Stimulated activated CD4-positive, alpha-beta T cell treated with anti-CD3 and anti-CD28 coated beads, Interleukin-1b, Interleukin-23, amount 100 ng/mL, for 1 hour (primary cell): Measurements from ENCODE around the gene GTF2F2.
A peak's percentile ranks its signal among the peaks of the same experiment; 100 is the strongest.
"Not testable (repeated sequence)": the region's sequence is repeated elsewhere in the genome, so short reads cannot be mapped to it uniquely, and the experiment has no call there.

ENCODE experiments used
- DNase-seq, 2 donors: peaks; one replicate each; pipeline ENCODE4 v3.0.0-alpha.2; 2020; ENCODE audit warnings: low read depth in 2 of 2

The GTF2F2 gene

DNA sequence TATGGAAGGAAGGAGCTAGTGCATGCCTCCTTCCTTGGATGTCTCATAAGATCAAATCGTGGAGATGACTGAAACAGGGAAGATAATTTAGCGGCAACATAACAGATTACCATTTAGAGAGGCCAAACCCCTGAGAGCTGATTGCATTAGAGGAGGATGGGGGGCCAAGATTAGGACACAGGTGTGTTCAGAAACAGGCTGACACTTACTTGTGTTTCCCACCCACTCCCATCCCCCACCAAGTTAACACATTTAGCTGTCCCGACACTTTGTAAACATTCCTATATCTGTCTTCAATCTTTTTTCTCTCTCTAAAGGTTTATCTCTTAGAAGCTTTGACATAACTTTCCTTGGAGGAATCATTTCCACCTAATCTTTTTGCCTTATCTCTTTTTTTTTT is 129.4 kb downstream of the GTF2F2 start:
- DNase-seq = no peak

DNA sequence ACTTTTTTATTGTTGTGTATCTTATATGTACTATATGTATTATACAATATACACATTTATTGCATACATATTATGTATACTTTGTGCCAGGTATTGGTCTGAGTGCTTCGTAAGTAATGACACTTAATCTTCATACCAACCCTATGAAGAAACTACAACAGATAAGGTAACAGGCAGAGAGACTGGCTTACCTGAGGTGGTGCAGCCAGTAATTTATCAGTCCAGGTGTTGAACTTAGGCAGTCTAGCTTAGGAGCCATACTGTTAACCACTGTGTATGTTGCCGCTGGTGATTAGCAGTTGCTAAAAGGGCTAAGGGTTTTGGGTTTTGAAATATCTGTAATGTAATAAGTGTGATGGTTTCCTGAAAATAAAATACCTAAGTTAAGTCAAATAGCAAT is 134.1 kb downstream of the GTF2F2 start:
- no peak for DNase-seq

DNA sequence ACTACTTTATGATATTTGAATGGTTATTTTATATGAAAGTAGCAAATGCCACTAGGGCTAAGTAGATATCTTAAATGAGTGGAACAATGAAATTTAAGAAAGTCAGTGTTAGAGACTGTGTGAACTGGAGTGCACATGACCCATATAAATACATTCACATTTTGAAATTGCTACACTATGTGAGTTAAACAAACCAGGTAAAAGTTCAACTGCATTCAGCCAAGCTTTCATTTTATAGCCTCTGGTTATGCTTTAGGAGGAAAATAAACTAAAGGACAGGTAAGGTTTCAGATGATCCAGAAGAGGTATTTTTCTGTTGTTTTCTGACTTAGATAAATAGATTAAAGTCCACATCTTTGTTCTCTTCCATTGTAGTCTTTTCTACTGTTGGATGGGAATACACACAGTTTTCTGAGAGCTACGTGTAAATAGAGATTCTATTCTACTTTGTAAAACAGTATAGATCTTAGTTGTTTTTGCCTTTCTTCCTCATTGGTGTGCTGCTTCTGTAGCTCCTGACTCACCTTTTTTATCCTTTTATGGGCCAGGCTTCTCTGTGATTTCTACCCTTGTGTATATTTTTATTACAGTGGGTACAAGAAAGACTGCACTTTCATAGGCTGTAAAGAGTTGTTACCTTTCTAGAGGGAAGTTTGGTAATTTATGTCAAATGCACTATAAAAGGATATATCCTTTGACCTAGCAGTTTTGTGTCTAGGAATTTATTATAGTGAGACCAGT is 135.1 kb downstream of the GTF2F2 start:
- DNase-seq = no peak

DNA sequence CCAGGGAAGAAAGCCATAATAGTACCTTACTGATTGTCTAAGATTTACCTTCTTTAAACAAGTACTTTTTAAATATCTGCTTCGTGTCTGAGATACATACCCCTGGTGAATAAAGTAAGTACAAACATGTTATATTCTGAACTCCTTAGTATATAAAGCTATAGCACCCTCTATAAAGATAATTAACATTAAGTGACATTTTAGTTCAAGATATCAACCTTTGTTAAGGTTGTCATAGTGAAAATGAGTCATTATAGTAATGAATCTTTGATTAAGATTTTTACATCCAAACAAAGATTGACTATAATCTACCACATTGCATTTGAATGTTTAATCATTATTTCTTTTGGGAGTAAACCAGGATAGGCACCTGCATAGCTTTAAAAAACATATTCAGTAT is 135.9 kb downstream of the GTF2F2 start:
- no peak for DNase-seq

DNA sequence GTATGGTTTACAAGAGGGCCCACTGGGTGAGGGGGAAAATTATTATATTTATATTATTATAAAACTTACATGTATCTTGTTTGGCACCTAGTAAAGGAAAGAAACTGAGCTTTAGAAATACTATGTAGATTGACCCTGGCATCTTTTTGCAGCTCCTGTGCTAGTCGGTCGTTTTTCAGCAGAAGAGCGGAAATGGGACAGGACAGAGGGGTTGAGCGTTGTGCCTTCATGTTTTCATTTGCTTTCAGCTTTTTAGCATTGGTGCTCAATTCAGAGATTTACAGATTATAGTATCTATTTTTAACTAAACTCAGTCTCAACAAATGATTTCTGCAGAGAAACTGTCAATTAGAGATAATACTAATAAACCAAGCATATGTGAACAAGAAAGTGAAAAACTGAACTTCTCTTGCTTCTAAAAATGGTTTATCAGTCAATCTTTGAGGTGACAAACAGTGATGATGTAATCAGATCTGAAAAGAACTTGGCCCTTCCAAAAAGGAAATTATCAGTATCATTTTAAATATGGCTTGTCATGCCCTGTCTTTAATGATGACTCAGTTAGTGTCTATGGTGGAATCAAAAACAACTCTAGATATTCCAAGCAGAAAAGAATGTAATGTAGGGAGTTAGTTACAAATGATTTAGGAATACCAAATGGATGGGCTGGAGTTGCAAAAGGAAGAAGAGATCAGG is 137.5 kb downstream of the GTF2F2 start:
- no peak for DNase-seq

DNA sequence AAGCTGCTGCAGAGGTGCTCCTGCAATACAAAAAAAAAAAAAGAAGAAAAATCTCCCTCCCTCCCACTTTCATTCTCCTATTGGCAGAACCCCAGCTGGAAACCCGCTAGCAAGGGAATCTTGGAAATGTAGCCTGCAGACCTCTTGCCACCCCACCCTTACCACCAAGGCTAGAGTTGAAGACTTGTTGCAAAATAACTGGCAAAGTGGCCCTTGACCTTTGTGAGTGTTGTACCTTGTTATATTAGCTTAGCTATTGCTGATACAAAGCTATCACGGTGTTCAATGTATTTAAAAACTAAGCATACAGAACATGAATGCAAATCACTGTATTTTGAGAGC is 138.0 kb downstream of the GTF2F2 start:
- no peak for DNase-seq

DNA sequence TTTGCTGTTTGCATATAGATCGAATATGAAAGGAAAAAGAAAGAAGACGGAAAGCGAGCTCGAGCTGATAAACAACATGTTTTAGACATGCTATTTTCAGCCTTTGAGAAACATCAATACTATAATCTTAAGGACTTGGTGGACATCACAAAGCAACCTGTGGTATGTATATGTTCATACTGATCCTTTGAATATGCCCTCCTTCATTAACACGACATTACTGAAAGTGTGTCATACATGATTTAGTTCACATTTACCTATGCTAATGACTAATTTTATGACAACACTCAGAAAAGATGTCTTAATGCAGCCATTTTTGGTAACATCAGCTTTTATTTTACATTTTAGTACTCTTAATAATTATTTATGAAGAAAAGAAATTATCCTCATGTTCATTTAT is 146.9 kb downstream of the GTF2F2 start:
- DNase-seq = no peak

DNA sequence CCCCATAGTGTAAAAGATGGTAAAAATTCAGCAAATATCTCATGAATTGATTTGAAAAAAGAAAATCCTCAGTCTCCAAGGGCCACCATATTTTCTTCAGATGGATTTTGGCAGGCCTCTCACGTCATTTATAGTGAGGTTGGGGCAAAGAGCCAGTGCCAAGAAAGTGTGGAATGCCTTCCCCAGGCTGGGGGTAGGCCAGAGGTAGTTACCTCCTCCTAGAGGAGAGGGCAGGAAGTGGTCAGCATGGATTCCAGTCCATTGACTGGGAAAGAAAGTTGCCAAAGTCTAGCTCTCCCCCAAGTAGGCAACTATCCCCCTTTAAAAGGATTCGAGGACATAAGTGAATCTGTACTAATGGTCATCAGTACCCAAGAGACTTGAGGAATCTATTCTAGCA is 148.9 kb downstream of the GTF2F2 start:
- no peak for DNase-seq

DNA sequence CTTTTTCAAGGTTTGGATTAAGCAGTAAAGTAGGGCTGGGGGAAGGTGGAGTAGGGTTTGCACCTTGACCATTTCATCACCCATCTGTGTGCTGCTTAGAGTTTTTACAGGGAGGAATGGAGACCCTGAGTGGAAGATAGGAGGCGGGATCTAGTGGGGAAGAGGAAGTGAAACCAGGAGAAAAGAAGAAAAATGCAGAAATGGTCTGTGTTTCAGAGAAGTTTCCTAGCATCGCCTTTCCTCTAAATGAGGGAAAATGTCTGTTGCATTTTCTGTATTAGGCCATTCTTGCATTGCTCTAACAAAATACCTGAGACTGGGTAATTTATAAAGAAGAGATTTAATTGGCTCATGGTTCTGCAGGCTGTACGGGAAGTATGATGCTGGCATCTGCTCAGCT is 156.6 kb downstream of the GTF2F2 start:
- no peak for DNase-seq

DNA sequence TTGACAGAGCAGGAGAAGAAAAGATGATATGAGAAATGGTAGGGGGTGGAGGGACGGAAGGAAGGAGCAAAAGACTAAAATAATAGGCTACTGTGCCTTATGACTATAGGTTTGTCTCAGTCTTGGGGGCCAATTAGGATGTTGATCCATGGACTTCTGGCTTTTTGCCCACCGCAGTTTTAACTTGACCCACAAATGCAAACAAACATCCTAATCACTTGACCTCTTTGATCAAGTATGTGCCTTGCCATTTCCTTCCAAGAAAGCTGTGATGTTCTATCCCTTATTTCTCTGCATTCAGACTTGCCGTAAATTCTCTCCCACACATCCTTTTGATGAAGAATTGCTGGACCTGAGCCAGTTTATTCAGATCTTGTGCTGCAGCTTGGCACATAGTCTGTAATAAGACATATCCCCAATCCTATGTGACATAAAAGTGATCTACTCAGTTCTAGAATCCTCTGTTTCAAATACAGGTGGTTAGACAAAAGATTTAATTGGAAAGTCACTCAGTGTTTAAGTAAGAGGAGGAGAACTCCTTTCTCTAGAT is 157.9 kb downstream of the GTF2F2 start:
- DNase-seq = no peak

DNA sequence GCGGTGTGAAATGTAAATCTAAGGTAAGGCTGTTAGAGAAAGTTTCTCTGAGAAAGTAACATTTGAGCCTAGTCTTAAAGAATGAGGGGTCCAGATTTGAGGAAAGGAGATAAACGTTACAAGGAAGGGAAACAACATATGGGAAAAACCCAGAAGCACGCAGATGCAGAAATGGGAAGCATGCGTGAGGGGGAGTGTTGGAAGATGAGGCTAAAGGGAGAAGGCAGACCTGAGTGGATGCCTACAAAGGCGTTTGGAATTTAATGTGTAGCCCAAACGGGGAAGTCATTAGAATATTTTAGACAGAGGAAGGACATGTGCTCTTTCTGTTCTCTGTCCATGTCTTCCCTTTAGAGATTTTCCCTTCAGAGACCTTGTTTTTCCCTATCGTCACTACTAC is 159.7 kb downstream of the GTF2F2 start:
- no peak for DNase-seq

DNA sequence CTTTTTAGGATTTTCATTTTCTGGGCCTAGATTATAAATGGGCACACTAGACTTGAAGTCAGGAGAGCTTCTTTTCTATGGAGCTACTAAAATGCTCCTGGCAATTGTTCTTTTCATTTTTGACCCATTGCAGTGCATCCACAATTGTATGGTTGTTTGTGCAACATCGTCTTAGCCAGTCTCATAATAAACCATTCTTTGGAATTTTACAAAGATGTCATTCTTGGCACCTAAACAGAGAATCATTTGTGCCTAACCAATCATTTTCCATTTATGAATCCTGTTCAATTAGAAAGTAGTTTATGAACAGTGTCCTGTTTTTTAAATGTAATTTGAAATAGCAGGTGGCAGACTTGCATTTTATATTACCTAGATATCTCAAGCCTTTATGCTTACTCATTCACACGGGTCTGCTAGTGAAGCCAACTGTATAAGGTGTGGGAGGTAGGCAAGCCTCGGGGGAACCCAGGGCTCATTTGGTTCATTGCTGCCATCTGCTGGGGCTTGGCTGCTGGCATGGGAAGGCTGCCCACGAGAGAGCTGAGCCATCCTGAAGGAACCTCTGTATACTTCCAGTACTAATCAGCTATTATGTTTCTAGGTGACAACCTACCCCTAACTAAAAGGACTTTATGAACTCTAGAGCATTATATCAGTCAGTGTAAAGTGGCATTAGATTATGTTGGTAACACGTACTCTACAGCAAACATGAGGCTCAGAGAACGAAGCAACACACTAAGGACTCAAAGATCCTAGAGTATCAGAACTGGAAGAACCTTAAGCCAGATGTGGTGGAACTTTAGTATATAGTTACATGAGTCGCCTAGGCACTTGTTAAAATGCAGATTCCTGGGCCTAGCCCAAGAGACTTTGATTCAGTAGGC is 160.7 kb downstream of the GTF2F2 start:
- DNase-seq = peak in 1 of 2 donors; percentile 37

DNA sequence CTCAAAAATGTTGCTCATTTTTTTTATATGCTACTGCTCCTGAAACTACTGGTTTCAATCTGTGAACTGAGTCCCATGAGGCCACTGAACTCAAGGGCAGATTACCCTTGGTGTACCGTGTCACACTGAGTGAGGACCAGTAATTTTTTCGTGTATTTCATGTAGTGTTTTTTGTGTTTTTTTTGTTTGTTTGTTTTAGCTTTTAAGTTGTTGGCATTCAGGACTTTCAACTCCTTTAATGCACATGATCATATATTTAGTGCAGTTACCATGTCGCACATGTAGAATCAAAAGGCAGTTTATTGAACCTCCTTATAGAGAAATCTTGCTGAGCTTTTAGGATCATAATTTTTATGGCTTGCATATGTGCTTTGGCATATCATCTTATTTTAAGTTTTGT is 162.7 kb downstream of the GTF2F2 start:
- DNase-seq = no peak

DNA sequence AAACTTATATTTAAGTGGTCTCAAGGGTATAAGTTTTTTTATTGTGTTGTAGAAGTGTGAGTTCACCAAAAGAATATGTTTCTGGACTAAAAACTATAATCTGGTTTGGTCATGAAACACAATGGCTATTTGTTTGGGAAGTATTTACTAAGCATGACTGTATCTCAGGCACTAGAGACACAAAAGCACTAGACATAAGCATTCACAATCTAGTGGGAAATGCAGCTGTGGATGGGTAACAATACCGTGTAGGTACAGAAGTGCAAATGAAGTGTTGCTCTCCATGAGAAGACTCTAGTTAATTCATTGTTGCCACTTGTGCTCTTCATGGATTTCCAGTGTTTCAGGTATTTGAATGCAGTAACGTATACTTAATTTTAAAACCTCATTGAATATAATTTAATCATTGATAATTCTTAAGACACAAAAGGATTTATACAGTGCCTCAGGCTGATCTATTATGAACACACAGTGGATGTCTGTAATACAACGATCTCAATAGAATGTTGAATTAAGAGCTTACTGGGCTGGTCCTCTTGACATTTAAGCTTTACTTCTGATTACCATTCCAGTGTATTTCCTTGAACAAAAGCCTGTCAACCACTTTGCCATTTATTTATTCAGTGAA is 169.7 kb downstream of the GTF2F2 start:
- no peak for DNase-seq

DNA sequence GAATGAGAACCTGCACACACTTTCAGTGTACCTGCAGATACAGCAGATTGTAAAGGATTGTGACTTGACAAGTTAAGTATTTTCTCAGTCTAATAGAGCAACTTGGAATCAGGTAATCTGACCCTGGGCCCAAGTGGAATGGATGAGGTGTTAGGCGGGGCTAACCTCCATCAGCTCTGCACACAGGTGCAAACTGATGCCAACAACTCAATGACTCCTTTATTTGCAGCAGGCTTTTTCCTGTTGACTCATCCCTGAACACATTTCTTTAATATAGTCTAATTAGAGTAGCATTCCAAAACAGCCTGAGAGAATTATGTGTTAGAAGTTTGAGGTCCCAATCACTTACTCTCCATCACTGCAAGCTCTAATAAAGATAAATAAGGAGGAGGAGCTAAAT is 171.9 kb downstream of the GTF2F2 start:
- no peak for DNase-seq

DNA sequence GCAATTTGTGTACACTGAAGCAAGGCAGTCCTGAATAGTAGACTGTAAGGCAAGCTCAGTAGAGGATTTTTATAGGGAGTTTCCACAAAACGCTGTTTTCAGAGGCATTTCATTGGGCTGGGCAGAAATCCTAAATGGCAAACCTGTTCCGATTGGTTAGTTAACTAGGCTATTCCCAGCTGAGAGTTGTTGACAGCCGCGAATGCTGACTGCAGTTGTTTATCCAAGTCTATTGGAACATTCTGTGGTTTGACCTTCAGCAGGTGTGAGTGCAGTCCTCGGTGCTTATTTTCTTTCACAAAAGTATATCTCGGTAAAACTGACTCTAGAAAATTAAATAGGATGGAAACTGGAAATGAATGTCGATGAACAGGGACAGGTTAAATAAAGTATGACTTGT is 175.2 kb downstream of the GTF2F2 start:
- DNase-seq = no peak

DNA sequence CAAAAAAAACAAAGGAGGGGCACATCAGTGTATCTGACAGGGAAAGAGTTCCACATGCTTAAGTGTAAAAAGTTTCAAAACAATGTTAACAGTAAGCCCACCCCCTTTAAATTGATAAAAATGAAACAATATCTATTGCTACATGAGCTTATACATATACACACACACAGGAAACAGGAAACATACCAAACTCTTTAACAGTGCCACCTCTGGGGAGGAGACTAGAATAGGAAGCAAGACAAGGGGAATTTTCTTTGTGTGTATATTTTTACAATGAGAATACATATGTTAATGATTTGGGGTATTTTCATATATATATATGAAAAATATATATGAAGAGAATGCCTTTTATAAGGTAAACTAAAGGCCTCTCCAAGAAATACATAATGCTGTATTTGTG is 175.9 kb downstream of the GTF2F2 start:
- no peak for DNase-seq

DNA sequence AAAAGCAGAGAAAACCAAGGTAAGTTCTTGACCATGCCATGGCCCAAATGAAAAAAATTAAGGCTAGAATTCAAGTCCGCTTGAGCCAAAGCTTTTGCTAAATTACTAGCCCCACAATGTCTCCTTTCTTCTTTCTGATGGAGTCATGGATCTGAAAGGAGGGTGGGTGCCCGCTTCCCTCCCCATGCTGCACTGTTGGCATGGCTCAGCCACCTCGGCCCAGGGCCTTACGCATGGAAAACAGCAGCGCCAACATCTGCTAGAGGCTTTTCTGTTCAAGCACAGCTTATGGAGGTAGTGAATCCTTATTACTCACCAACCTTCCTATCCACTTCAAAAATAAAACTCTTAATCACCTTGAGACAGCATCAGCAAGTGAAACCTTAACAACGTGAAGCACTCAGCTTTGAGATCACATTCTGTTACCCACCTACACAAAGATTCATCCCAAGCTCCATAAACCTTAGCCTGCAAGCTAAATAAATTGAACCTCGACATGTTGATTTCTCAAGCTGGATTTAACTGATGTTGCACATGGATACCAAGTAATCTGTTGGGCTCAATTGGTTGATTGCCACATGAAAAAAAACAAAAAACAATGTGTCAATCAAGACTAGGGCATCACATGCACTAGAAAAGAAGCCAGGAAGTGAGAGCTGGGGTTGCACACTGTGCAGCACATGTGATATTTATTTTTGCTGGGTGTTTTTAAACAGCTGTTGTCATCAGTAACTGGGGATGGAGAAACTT is 177.3 kb downstream of the GTF2F2 start:
- DNase-seq = no peak

DNA sequence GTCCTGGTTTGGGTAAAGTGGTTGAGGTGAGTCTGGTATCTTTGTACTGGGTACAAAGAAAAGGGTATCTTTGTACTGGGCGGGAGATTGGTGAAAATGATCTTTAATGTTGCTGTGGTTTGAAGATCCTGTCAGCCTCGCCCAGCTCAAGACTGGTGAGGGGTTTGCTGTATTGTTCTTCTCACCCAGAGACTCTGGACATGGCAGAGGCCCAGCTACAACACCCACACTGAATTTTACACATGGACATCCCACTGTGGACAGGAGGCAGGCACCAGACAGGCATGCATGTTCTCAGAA is 177.8 kb downstream of the GTF2F2 start:
- DNase-seq = no peak

DNA sequence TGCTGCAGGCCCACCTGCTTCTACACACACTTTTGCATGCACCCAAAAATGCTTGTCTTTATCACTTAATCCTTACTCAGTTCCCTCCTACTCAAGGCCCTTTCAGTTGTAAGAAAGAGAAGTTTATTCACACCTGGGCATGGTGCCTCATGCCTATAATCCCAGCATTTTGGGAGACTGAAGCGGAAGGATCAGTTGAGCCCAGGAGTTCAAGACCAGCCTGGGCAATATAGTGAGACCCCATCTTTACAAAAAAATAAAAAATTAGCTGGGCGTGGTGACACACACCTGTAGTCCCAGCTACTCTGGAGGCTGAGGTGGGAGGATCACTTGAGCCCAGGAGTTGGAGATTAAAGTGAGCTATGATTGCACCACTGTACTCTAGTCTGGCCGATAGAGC is 178.2 kb downstream of the GTF2F2 start:
- DNase-seq = not testable (repeated sequence)

DNA sequence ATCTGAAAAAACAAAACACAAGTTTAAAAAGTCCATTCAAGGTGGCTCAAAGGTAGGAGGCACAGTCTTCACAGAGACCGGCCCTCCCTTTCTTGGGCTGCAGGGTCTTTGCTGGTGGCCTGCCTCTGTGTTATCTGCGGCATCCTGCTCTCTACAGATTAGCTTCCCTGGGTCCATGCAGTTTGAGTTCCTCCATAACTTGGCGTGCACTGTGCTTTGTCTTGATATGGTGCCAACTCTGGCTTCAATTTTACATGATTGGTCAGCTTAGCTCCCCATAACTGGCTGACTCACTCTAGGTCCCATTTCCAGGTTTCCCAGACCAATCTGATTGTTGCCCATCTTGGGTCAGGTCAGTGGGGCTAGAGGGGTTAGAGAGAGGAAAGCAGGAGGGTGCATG is 178.9 kb downstream of the GTF2F2 start:
- no peak for DNase-seq
